Posterior vena cava (tissue), 2 donors: Measurements from ENCODE around the gene OR2F2. TPM values are rescaled to one million over a fixed set of nuclear protein-coding genes. Genes with fewer than 3 reads are reported as not detected.

ENCODE experiments used
- DNase-seq: peaks from one replicate; pipeline ENCODE4 v3.0.0-alpha.2; 2020; ENCODE audit warnings: low spot score
- intact Hi-C, 2 donors: fragments of 100-400 bp; cut with DNase I; formaldehyde crosslinking; loops; one replicate each; pipeline versions ENCODE4 v1.14.1 to v1.14.2; 2022 to 2023
- total RNA-seq, 2 donors: library from RNA; stranded (reverse); fragmentation: NEBNext Ultra II Directional; extraction: Animal tissue kit (Norgen Biotek cat#: 25700); gene quantifications; one replicate each; pipeline ENCODE4 v1.2.1, GENCODE V29; 2021
- donor health status: DM: yes; HTN: yes; CAD: no.
- donor health status: DM: yes; HTN: yes; CAD: no.

Gene OR2F2
- total RNA-seq, 2 donors from 2014 or later = not detected

GRCh38 chr7:143910473-143911248, 24.4 kb upstream of the OR2F2 start:
- no peak for DNase-seq
- intact Hi-C loops = no loop called here

- intact Hi-C loops = no loop called here
- no peak for DNase-seq
Observed at GRCh38 chr7:143913945-143914615, 21.0 kb upstream of the OR2F2 start.

- no peak for DNase-seq
- intact Hi-C loops = no loop called here
Observed at GRCh38 chr7:143914938-143915652, 19.9 kb upstream of the OR2F2 start.

- intact Hi-C loops = no loop called here
- no peak for DNase-seq
Observed at GRCh38 chr7:143924851-143925250, 10.2 kb upstream of the OR2F2 start.

- DNase-seq = no peak
- intact Hi-C loops = no loop called here
Observed at GRCh38 chr7:143929224-143929920, 5.7 kb upstream of the OR2F2 start.

GRCh38 chr7:143931739-143932138, 3.3 kb upstream of the OR2F2 start:
- intact Hi-C loops = no loop called here
- no peak for DNase-seq

- DNase-seq = no peak
- intact Hi-C loops = no loop called here
Observed at GRCh38 chr7:143936087-143937009, 1.3 kb downstream of the OR2F2 start.

GRCh38 chr7:143938379-143939243, 3.6 kb downstream of the OR2F2 start:
- no peak for DNase-seq
- intact Hi-C loops = no loop called here

- DNase-seq = no peak
- intact Hi-C loops = no loop called here
Observed at GRCh38 chr7:143945423-143945822, 10.4 kb downstream of the OR2F2 start.

GRCh38 chr7:143947111-143947510, 12.1 kb downstream of the OR2F2 start:
- DNase-seq = no peak
- intact Hi-C loops = no loop called here

GRCh38 chr7:143948733-143949132, 13.7 kb downstream of the OR2F2 start:
- no peak for DNase-seq
- intact Hi-C loops = no loop called here

GRCh38 chr7:143953421-143953820, 18.4 kb downstream of the OR2F2 start:
- intact Hi-C loops = no loop called here
- no peak for DNase-seq

GRCh38 chr7:143954135-143954534, 19.1 kb downstream of the OR2F2 start:
- DNase-seq = no peak
- intact Hi-C loops = no loop called here

- no peak for DNase-seq
- intact Hi-C loops = no loop called here
Observed at GRCh38 chr7:143954544-143954943, 19.5 kb downstream of the OR2F2 start, which contains the start of gene OR2F1. TSS of gene OR2F1 (plus strand) at chr7:143954844. CDS start at chr7:143959971, 5,127 bp downstream.

GRCh38 chr7:143958781-143959180, 23.7 kb downstream of the OR2F2 start:
- intact Hi-C loops = no loop called here
- no peak for DNase-seq

GRCh38 chr7:143960813-143961610, 26.0 kb downstream of the OR2F2 start:
- no peak for DNase-seq
- intact Hi-C loops = no loop called here

GRCh38 chr7:143965280-143965679, 30.2 kb downstream of the OR2F2 start:
- intact Hi-C loops = no loop called here
- no peak for DNase-seq
